Mesenchymal stem cell (in vitro differentiated cells and primary cell): ENCODE results near the gene ABHD13.

Source experiments
- DNase-seq: peaks from one replicate; pipeline ENCODE4 v3.0.0-alpha.2; 2013
- H2AFZ ChIP-seq: one replicate; pipeline ENCODE4 v1.6.1; 2013; ENCODE audit warnings: low read depth, mild to moderate bottlenecking, control low read depth, inconsistent platforms, low read length, moderate library complexity
- H2AK5ac ChIP-seq: 2 replicates; pipeline ENCODE4 v1.6.1; 2013; ENCODE audit warnings: low read length, moderate library complexity, mild to moderate bottlenecking, inconsistent platforms; ENCODE audit not compliant: severe bottlenecking
- H2BK120ac ChIP-seq: one replicate; pipeline ENCODE4 v1.6.1; 2013; ENCODE audit warnings: low read depth, mild to moderate bottlenecking, inconsistent platforms, low read length, moderate library complexity
- H2BK12ac ChIP-seq, 2 experiments: one replicate each; pipeline ENCODE4 v1.6.1; 2013; ENCODE audit warnings: inconsistent platforms in 2 of 2, low read length in 2 of 2, mild to moderate bottlenecking in 2 of 2, moderate library complexity in 2 of 2, control low read depth in 1 of 2
- H2BK15ac ChIP-seq: one replicate; pipeline ENCODE4 v1.6.1; 2013; ENCODE audit warnings: mild to moderate bottlenecking, low read depth, inconsistent platforms; ENCODE audit not compliant: poor library complexity, severe bottlenecking
- H2BK5ac ChIP-seq: 2 replicates; pipeline ENCODE4 v1.6.1; 2013; ENCODE audit warnings: low read depth, mild to moderate bottlenecking, low read length, control low read depth, inconsistent platforms; ENCODE audit not compliant: poor library complexity, severe bottlenecking
- H3K14ac ChIP-seq, 2 experiments: one replicate each; pipeline ENCODE4 v1.6.1; 2013; ENCODE audit warnings: inconsistent platforms in 2 of 2, low read length in 2 of 2, control low read depth in 1 of 2, mild to moderate bottlenecking in 1 of 2, moderate library complexity in 1 of 2
- H3K18ac ChIP-seq, 2 experiments: one replicate each; pipeline ENCODE4 v1.6.1; 2013; ENCODE audit warnings: inconsistent platforms in 2 of 2, low read length in 2 of 2, control low read depth in 1 of 2, low read depth in 1 of 2, mild to moderate bottlenecking in 1 of 2
- H3K23ac ChIP-seq, 2 experiments: one replicate each; pipeline ENCODE4 v1.6.1; 2013; ENCODE audit warnings: inconsistent platforms in 2 of 2, low read length in 2 of 2, mild to moderate bottlenecking in 2 of 2, moderate library complexity in 2 of 2, control low read depth in 1 of 2
- H3K27ac ChIP-seq: 2 replicates; pipeline ENCODE4 v1.5.1; 2013; ENCODE audit warnings: mild to moderate bottlenecking, moderate library complexity, low read length, control low read depth, inconsistent platforms; ENCODE audit not compliant: poor library complexity, severe bottlenecking
- H3K27me3 ChIP-seq, 2 experiments: 2 replicates each; pipeline versions ENCODE4 v1.6.1 to v1.7.0; 2013; ENCODE audit warnings: low read length in 2 of 2, mild to moderate bottlenecking in 2 of 2, moderate library complexity in 2 of 2, control low read depth in 1 of 2, inconsistent platforms in 1 of 2; ENCODE audit not compliant: control insufficient read depth in 1 of 2, insufficient read depth in 1 of 2
- H3K36me3 ChIP-seq, 2 experiments: 2 replicates each; pipeline versions ENCODE4 v1.6.1 to v1.7.0; 2013; ENCODE audit warnings: low read length in 2 of 2, control low read depth in 1 of 2, inconsistent platforms in 1 of 2, low read depth in 1 of 2, mild to moderate bottlenecking in 1 of 2; ENCODE audit not compliant: insufficient read depth in 2 of 2, control insufficient read depth in 1 of 2
- H3K4ac ChIP-seq, 2 experiments: one replicate each; pipeline ENCODE4 v1.6.1; 2013; ENCODE audit warnings: inconsistent platforms in 2 of 2, low read length in 2 of 2, mild to moderate bottlenecking in 2 of 2, moderate library complexity in 2 of 2, control low read depth in 1 of 2, low read depth in 1 of 2
- H3K4me1 ChIP-seq: 2 replicates; pipeline ENCODE4 v1.6.1; 2013; ENCODE audit warnings: low read depth, low read length, control low read depth; ENCODE audit not compliant: control insufficient read depth, insufficient read depth
- H3K4me2 ChIP-seq: 2 replicates; pipeline ENCODE4 v1.6.1; 2013; ENCODE audit warnings: low read length, mild to moderate bottlenecking, inconsistent platforms; ENCODE audit not compliant: poor library complexity, severe bottlenecking
- H3K4me3 ChIP-seq, 2 experiments: 2 replicates each; pipeline versions ENCODE4 v1.5.1 to v1.7.0; 2013; ENCODE audit warnings: low read length in 2 of 2, mild to moderate bottlenecking in 2 of 2, control low read depth in 1 of 2, low read depth in 1 of 2; ENCODE audit not compliant: insufficient read depth in 1 of 2
- H3K79me1 ChIP-seq: replicated peaks from 2 replicates; pipeline ENCODE4 v1.6.1; 2013; ENCODE audit warnings: mild to moderate bottlenecking, control low read depth, low read length, inconsistent platforms; ENCODE audit not compliant: poor library complexity, severe bottlenecking
- H3K9ac ChIP-seq: 2 replicates; pipeline ENCODE4 v1.7.0; 2013; ENCODE audit warnings: mild to moderate bottlenecking, low read length, moderate library complexity
- H3K9me3 ChIP-seq: 2 replicates; pipeline ENCODE4 v1.7.0; 2013; ENCODE audit warnings: mild to moderate bottlenecking, low read length; ENCODE audit not compliant: control insufficient read depth
- H4K8ac ChIP-seq: one replicate; pipeline ENCODE4 v1.6.1; 2013; ENCODE audit warnings: inconsistent platforms, mild to moderate bottlenecking, low read length, moderate library complexity
- H4K91ac ChIP-seq: one replicate; pipeline ENCODE4 v1.6.1; 2013; ENCODE audit warnings: mild to moderate bottlenecking, low read length, inconsistent platforms
- WGBS: methylation state at CpG from one replicate; pipeline ENCODE4 v1.1.7; 2013; ENCODE audit warnings: mixed read lengths; 5-methylcytosine and 5-hydroxymethylcytosine counted together

Gene ABHD13

DNA sequence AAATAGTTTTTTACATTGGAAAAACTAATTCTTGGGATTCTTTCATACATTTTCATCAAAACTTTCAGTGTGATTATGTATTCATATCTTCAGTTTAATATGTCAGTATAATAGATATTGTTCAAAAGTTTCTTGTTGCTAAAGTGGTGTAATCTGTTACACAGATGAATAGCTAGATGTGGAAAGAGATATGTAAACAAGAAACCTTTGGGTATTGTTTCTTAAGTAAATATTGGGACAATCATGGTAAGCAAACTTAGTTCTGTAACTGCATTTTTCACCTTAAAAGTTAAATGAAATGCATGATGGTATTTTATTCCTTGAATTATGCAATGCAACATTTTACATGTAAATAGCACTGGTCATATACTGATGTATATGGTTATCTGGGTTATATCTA lies 12.2 kb downstream of the ABHD13 start:
- Histone ChIP-seq H3K9me3 (no peaks in the 10 kb centered on the region), H3K9ac (no peak overlapping the region), H3K14ac (no peak overlapping the region), H3K27me3 (no peaks in the 10 kb centered on the region), H3K4me2 (no peak overlapping the region), H3K79me1 (peaks cover 12% of the 10 kb centered on the region), H3K4me1 (peaks cover 2% of the 10 kb centered on the region), H2AFZ (no peak overlapping the region), H3K4me3 (no peak overlapping the region), H3K36me3 (peaks cover 0 to 19% of the 10 kb centered on the region in 2 experiments), H4K8ac (no peak overlapping the region), H2BK12ac (no peak overlapping the region), H2BK15ac (no peak overlapping the region), H4K91ac (no peak overlapping the region), H3K23ac (no peak overlapping the region), H2AK5ac (no peak overlapping the region), H3K27ac (no peak overlapping the region), H2BK120ac (no peak overlapping the region), H3K18ac (no peak overlapping the region), H3K4ac (no peak overlapping the region), H2BK5ac (no peak overlapping the region)
- DNase-seq, result no peak

DNA sequence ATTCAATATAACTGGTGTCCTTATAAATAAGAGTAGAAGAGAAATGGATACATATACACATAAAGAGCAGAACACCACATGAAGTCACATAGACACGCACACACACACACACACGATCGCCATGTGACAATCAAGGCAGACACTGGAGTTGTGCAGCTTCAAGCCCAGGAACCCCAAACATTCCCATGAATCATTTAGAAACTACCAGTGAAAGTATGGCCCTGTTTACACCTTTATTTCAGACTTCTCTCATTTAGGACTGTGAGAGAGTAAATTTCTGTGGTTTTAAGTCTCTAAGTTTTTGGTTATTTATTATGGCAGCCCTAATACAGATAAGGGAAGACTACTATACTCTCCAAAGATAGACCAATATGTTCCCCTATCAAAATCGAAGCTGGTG lies 31.0 kb downstream of the ABHD13 start:
- Histone ChIP-seq H2BK12ac (no peak overlapping the region), H3K4me2 (no peak overlapping the region), H3K23ac (no peak overlapping the region), H2BK120ac (no peak overlapping the region), H3K14ac (no peak overlapping the region), H4K8ac (no peak overlapping the region), H3K79me1 (no peaks in the 10 kb centered on the region), H3K18ac (no peak overlapping the region), H4K91ac (no peak overlapping the region), H3K27ac (no peak overlapping the region), H2AK5ac (no peak overlapping the region), H3K4me1 (no peaks in the 10 kb centered on the region), H2BK5ac (no peak overlapping the region), H3K4me3 (no peak overlapping the region), H3K9me3 (peaks cover 11% of the 10 kb centered on the region), H3K27me3 (no peaks in the 10 kb centered on the region), H3K36me3 (no peaks in the 10 kb centered on the region), H3K4ac (no peak overlapping the region), H2AFZ (no peak overlapping the region), H2BK15ac (no peak overlapping the region), H3K9ac (no peak overlapping the region)
- DNase-seq, result no peak
- WGBS, result 100% methylated on average over 3 of the region's 4 CpGs

- H3K18ac ChIP-seq, result no peak overlapping the region
- no peak overlapping the region for H3K23ac ChIP-seq
- H3K4ac ChIP-seq, result no peak overlapping the region
- no peak overlapping the region for H2BK15ac ChIP-seq
- H3K36me3 ChIP-seq, result no peaks in the 10 kb centered on the region
- H3K4me1 ChIP-seq, result no peaks in the 10 kb centered on the region
- no peak overlapping the region for H2BK5ac ChIP-seq
- no peak overlapping the region for H3K4me3 ChIP-seq
- no peak overlapping the region for H2BK12ac ChIP-seq
- no peak overlapping the region for H4K8ac ChIP-seq
- no peak overlapping the region for H2AFZ ChIP-seq
- H3K9me3 ChIP-seq, result no peaks in the 10 kb centered on the region
- no peak overlapping the region for H4K91ac ChIP-seq
- no peaks in the 10 kb centered on the region for H3K27me3 ChIP-seq
- H3K27ac ChIP-seq, result no peak overlapping the region
- H3K4me2 ChIP-seq, result no peak overlapping the region
- H3K9ac ChIP-seq, result no peak overlapping the region
- H3K79me1 ChIP-seq, result peaks cover 2% of the 10 kb centered on the region
- no peak overlapping the region for H2BK120ac ChIP-seq
- no peak overlapping the region for H3K14ac ChIP-seq
- 100% methylated on average over 1 of the region's 2 CpGs for WGBS
- DNase-seq, result no peak
- H2AK5ac ChIP-seq, result no peak overlapping the region
Measured at GRCh38 chr13:108257248-108257647, 39.1 kb downstream of the ABHD13 start.

DNA sequence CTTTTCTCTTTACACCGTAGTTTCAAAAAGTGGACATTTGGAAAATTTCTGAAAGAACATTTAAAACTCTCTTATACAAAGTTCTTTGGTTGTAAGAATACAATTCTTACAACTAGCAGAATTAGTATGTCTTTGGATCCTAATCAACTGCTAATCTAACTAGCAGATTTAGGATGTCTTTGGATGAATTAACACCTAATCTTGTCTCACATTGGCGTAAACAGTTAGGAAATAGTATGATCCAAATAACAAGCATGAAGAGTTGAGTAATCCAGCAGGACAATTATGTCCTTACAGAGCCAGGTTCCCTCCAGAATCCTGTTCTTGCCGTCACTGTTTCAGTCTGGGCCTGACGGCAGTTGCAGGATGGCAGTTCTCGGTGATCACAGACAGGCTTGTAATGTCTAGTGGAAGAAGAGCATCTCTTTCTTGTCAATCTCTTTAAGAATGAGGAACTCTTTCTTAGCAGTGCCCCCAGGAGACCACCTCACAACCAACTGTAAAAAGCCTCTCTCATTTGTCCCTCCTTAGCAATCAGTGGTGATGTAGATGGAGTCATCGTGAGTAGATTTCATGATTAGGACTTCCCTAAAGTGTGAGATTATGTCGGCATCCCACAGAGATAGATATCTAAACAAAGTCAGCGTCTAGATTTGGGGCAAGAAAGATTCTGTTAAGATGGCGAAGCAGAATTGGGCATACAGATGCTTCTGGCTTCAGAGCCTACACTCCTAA lies 45.6 kb downstream of the ABHD13 start:
- WGBS, result 94% methylated on average over 7 of the region's 9 CpGs
- Histone ChIP-seq H3K9me3 (no peaks in the 10 kb centered on the region), H2AFZ (no peak overlapping the region)

More for the DNA sequence above, 45.6 kb downstream of the ABHD13 start:
- no peak overlapping the region for H3K14ac ChIP-seq
- no peaks in the 10 kb centered on the region for H3K36me3 ChIP-seq
- no peak overlapping the region for H4K8ac ChIP-seq
- no peaks in the 10 kb centered on the region for H3K27me3 ChIP-seq
- DNase-seq, result no peak
- no peak overlapping the region for H2BK5ac ChIP-seq
- H3K4me2 ChIP-seq, result no peak overlapping the region
- H2BK15ac ChIP-seq, result no peak overlapping the region
- no peak overlapping the region for H2BK120ac ChIP-seq
- peaks cover 2% of the 10 kb centered on the region for H3K79me1 ChIP-seq
- H3K9ac ChIP-seq, result no peak overlapping the region
- H3K4ac ChIP-seq, result no peak overlapping the region
- H4K91ac ChIP-seq, result no peak overlapping the region
- H3K18ac ChIP-seq, result no peak overlapping the region
- peaks cover 2% of the 10 kb centered on the region for H3K4me1 ChIP-seq
- H2BK12ac ChIP-seq, result no peak overlapping the region
- H3K27ac ChIP-seq, result no peak overlapping the region
- no peak overlapping the region for H2AK5ac ChIP-seq
- H3K4me3 ChIP-seq, result no peak overlapping the region
- no peak overlapping the region for H3K23ac ChIP-seq
